ENCODE data around the gene FAH. TPM values are rescaled to one million over a fixed set of nuclear protein-coding genes. Genes with fewer than 3 reads are reported as not detected.

FAH gene
- total and polyA plus RNA-seq, 2 donors (not counting 3 experiments of a cell fraction or from before 2014, with no cell fraction given): 18.2 to 18.7 TPM

- dilution Hi-C loops (cut with MboI; ENCODE audit: extremely low pct_ligation_motif_present, low sequenced_read_pairs) (no loop called here), intact Hi-C loops (cut with micrococcal nuclease) (no loop called here)
- BruUV-seq (replicated peaks): no TSS peak
- H3K4me3 ChIP-seq (replicated peaks in 1 of 3; ENCODE audit: insufficient read depth in 1 of 3, low read depth in 1 of 3, low read length in 3 of 3): no peak overlapping the region
- H3K9me1 ChIP-seq (replicated peaks; ENCODE audit: control insufficient read depth, extremely low read depth, insufficient read depth, low read length): no peaks in the 10 kb centered on the region
- TF ChIP-seq FOS (IDR thresholded peaks at IDR 0.05; ENCODE audit: borderline replicate concordance, insufficient read depth, low read length) (no peak), POLR2AphosphoS5 (IDR thresholded peaks at IDR 0.05; ENCODE audit: insufficient read depth, low read depth, low read length) (no peak), EZH2 (IDR thresholded peaks at IDR 0.05; ENCODE audit: borderline replicate concordance, low read depth, low read length, severe bottlenecking) (no peak), MYC (IDR thresholded peaks at IDR 0.05; ENCODE audit: low read depth, low read length) (no peak), POLR2A (IDR thresholded peaks at IDR 0.05; ENCODE audit: low read depth, low read length) (no peak), GATA2 (IDR thresholded peaks at IDR 0.05; ENCODE audit: insufficient read depth, insufficient read length, low read depth, low read length) (no peak), MAX (IDR thresholded peaks at IDR 0.05; ENCODE audit: insufficient read depth, insufficient read length) (no peak)
- TF ChIP-seq, protein P1, sequence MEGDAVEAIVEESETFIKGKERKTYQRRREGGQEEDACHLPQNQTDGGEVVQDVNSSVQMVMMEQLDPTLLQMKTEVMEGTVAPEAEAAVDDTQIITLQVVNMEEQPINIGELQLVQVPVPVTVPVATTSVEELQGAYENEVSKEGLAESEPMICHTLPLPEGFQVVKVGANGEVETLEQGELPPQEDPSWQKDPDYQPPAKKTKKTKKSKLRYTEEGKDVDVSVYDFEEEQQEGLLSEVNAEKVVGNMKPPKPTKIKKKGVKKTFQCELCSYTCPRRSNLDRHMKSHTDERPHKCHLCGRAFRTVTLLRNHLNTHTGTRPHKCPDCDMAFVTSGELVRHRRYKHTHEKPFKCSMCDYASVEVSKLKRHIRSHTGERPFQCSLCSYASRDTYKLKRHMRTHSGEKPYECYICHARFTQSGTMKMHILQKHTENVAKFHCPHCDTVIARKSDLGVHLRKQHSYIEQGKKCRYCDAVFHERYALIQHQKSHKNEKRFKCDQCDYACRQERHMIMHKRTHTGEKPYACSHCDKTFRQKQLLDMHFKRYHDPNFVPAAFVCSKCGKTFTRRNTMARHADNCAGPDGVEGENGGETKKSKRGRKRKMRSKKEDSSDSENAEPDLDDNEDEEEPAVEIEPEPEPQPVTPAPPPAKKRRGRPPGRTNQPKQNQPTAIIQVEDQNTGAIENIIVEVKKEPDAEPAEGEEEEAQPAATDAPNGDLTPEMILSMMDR (IDR thresholded peaks at IDR 0.05; ENCODE audit: extremely low read depth in 1 of 2, insufficient read depth in 1 of 2, low read depth in 1 of 2, low read length in 2 of 2): no peak
- no peaks in the 10 kb centered on the region for H3K79me2 ChIP-seq (ENCODE audit: control insufficient read depth, insufficient read depth, low read length)
- ChIA-PET POLR2A (no interaction called here), CTCF (no interaction called here)
- no peak overlapping the region for H3K9ac ChIP-seq (replicated peaks; ENCODE audit: extremely low read depth, insufficient read depth, low read length)
- no peaks in the 10 kb centered on the region for H4K20me1 ChIP-seq (replicated peaks; ENCODE audit: control insufficient read depth, extremely low read depth, insufficient read depth, low read length)
- no peak overlapping the region for H2AFZ ChIP-seq (ENCODE audit: low read depth, low read length)
- H3K4me1 ChIP-seq (ENCODE audit: control insufficient read depth, extremely low read depth, insufficient read depth, low read length): no peaks in the 10 kb centered on the region
- no peaks in the 10 kb centered on the region for H3K36me3 ChIP-seq (ENCODE audit: control insufficient read depth in 2 of 2, extremely low read depth in 1 of 2, insufficient read depth in 2 of 2, low read length in 2 of 2)
- DNase-seq (ENCODE audit: low read depth, low spot score) (no peak), FAIRE-seq (no peak)
- H3K4me2 ChIP-seq (ENCODE audit: insufficient read depth, low read length): no peak overlapping the region
- no peaks in the 10 kb centered on the region for H3K9me3 ChIP-seq (replicated peaks; ENCODE audit: control insufficient read depth, insufficient read depth, low read length)
- H3K27me3 ChIP-seq (ENCODE audit: control insufficient read depth in 2 of 2, insufficient read depth in 2 of 2, low read length in 2 of 2): peaks cover 4 to 5% of the 10 kb centered on the region in 2 experiments
- no peak overlapping the region for H3K27ac ChIP-seq (ENCODE audit: insufficient read depth, low read depth, low read length)
These were observed 42.1 kb downstream of the FAH start for GRCh38 chr15:80194914-80195313.

All from endothelial cell of umbilical vein (primary cell).